HEK293T (cell line): Measurements from ENCODE around the gene PRKD2.

Experiments used
- FOXA1 ChIP-seq: fragments of 450-650 bp; IDR thresholded peaks from 2 replicates; pipeline ENCODE4 v1.6.1; 2016; ENCODE audit warnings: mild to moderate bottlenecking
- NFRKB ChIP-seq: fragments of 450-650 bp; IDR thresholded peaks from 2 replicates; pipeline ENCODE4 v1.6.1; 2016; ENCODE audit warnings: mild to moderate bottlenecking, moderate library complexity

- TF ChIP-seq NFRKB = no peak
- TF ChIP-seq FOXA1 = no peak
These were observed 791 bp downstream of the PRKD2 start for GRCh38 chr19:46715975-46716671.
